ENCODE results near the gene PRAF2.

Gene PRAF2

DNA sequence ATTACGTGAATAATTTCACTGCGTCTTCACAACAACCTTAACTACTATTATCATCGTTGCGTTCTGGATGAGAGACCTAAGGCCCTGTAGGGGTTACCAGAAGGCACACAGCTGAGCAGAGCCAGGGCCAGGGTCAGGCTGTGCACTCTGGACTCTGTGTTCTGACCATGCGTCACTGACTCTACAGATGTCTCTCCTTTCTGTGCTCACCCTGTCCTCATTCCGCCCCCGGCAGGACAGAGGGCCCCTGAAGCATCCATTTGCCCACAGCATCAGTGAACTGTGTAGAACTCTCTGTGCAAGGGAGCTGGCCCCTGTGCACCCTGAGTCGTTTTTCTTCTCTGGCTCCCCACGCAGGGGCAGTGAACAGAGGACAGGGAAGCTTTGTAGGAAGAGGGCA lies 28.4 kb upstream of the PRAF2 start:
- Histone ChIP-seq H3K9ac (ENCODE audit: low read length) (no peak overlapping the region), H3K79me2 (ENCODE audit: low read length) (peaks cover 6% of the 10 kb centered on the region), H3K36me3 (replicated peaks; ENCODE audit: low read depth, low read length) (no peaks in the 10 kb centered on the region), H3K4me2 (ENCODE audit: low read length) (peak overlapping the region; percentile 98; the same call in 1 of the 2 replicates), H3K4me1 (ENCODE audit: low read length) (peaks cover 3% of the 10 kb centered on the region; the same call in 1 of the 2 replicates), H4K20me1 (ENCODE audit: insufficient read depth, low read length) (no peaks in the 10 kb centered on the region), H2AFZ (ENCODE audit: low read depth, low read length) (no peak overlapping the region), H3K27ac (ENCODE audit: low read length) (no peak overlapping the region), H3K9me3 (ENCODE audit: insufficient read depth, low read length) (no peaks in the 10 kb centered on the region), H3K27me3 (ENCODE audit: low read depth, low read length) (no peaks in the 10 kb centered on the region), H3K4me3 (ENCODE audit: low read length) (peak overlapping the region; percentile 94; the same call in 1 of the 2 replicates)
- TF ChIP-seq EZH2phosphoT487 (IDR thresholded peaks at IDR 0.05; ENCODE audit: low read depth), result no peak
- TF ChIP-seq, protein P1, sequence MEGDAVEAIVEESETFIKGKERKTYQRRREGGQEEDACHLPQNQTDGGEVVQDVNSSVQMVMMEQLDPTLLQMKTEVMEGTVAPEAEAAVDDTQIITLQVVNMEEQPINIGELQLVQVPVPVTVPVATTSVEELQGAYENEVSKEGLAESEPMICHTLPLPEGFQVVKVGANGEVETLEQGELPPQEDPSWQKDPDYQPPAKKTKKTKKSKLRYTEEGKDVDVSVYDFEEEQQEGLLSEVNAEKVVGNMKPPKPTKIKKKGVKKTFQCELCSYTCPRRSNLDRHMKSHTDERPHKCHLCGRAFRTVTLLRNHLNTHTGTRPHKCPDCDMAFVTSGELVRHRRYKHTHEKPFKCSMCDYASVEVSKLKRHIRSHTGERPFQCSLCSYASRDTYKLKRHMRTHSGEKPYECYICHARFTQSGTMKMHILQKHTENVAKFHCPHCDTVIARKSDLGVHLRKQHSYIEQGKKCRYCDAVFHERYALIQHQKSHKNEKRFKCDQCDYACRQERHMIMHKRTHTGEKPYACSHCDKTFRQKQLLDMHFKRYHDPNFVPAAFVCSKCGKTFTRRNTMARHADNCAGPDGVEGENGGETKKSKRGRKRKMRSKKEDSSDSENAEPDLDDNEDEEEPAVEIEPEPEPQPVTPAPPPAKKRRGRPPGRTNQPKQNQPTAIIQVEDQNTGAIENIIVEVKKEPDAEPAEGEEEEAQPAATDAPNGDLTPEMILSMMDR (IDR thresholded peaks at IDR 0.05; ENCODE audit: low read depth, low read length), result no peak

DNA sequence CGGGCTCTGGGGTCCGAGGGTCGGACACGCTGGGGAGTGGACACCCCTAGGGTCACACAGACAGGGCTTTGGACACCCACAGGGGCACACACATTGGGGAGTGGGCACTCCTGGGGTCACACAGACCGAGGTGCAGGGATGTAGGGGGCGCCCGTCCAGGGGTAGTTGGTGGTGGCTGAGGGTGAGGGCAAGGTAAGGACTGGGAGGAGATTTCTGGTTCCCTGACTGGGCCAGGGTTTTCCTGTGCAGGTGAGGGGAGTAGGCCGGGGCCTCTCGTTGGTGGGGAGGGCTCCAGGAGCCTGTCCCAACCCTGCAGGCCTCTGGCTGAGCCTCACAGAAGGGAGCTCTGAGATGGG lies 27.8 kb upstream of the PRAF2 start:
- H2AFZ ChIP-seq (ENCODE audit: low read depth, low read length), result no peak overlapping the region
- TF ChIP-seq, protein P1 (IDR thresholded peaks at IDR 0.05; ENCODE audit: low read depth, low read length), result peak; percentile 30
- TF ChIP-seq EZH2phosphoT487 (IDR thresholded peaks at IDR 0.05; ENCODE audit: low read depth), result no peak
- H3K9ac ChIP-seq (ENCODE audit: low read length), result peak overlapping the region; percentile 88
- peaks cover 3% of the 10 kb centered on the region; the same call in 1 of the 2 replicates for H3K4me1 ChIP-seq (ENCODE audit: low read length)
- no peaks in the 10 kb centered on the region for H3K27me3 ChIP-seq (ENCODE audit: low read depth, low read length)
- peaks cover 6% of the 10 kb centered on the region for H3K79me2 ChIP-seq (ENCODE audit: low read length)
- H3K36me3 ChIP-seq (replicated peaks; ENCODE audit: low read depth, low read length), result no peaks in the 10 kb centered on the region
- peak overlapping the region; percentile 35 for H3K27ac ChIP-seq (ENCODE audit: low read length)
- H3K4me2 ChIP-seq (ENCODE audit: low read length), result peak overlapping the region; percentile 98
- H4K20me1 ChIP-seq (ENCODE audit: insufficient read depth, low read length), result no peaks in the 10 kb centered on the region
- peak overlapping the region; percentile 94 for H3K4me3 ChIP-seq (ENCODE audit: low read length)
- H3K9me3 ChIP-seq (ENCODE audit: insufficient read depth, low read length), result no peaks in the 10 kb centered on the region

DNA sequence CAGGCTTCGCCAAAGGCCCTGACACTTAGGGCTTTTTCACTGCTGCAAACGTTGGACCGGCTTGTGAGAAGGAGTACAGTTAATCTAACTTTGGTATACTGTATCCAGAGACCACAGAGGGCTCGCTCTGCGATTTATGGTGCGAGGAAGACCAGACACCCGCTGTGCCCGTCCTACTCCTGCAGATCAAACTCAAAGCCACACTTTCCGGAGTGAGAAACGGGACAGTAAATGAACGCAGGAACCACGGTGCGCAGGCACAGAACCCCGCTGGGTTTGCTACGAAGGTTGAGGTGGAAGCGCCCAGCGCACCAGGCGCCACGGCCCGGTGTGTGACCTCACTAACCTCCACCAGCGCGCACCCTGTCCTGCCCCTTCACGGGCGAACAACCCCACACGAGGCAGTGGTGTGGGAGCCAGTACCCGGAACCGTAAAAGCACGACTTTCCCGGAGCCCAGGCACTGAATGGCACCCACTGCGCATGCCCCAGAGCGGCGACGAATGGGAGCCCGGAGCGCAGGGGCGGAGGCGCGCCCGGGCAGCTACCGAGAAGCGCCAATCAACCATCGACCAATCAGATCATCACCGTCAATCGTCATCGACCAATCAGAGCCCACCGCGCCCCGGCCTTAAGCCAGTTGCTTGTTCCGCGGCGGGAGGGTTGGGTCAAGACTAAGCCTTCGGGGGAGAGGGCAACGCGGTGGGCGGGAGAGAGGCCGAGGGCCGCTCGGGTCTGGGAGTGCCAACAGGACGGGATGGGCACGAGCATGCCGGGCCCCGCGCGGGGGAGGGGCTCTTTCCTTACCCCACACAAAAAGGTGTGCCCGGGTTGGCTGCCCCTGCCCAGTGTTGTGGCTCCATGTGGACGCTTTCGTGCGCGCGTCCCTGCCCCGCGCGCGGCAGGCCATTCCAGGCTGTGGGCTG lies 27.2 kb upstream of the PRAF2 start:
- Histone ChIP-seq H3K27ac (ENCODE audit: low read length) (peak overlapping the region; percentile 60), H3K27me3 (ENCODE audit: low read depth, low read length) (no peaks in the 10 kb centered on the region), H4K20me1 (ENCODE audit: insufficient read depth, low read length) (no peaks in the 10 kb centered on the region), H3K36me3 (replicated peaks; ENCODE audit: low read depth, low read length) (no peaks in the 10 kb centered on the region), H3K79me2 (ENCODE audit: low read length) (peaks cover 6% of the 10 kb centered on the region), H3K4me3 (ENCODE audit: low read length) (peak overlapping the region; percentile 94), H3K9me3 (ENCODE audit: insufficient read depth, low read length) (no peaks in the 10 kb centered on the region), H3K4me1 (ENCODE audit: low read length) (peaks cover 3% of the 10 kb centered on the region; the same call in 1 of the 2 replicates), H2AFZ (ENCODE audit: low read depth, low read length) (peak overlapping the region; percentile 47; the same call in 1 of the 2 replicates), H3K4me2 (ENCODE audit: low read length) (peak overlapping the region; percentile 98), H3K9ac (ENCODE audit: low read length) (peak overlapping the region; percentile 88)
- TF ChIP-seq EZH2phosphoT487 (IDR thresholded peaks at IDR 0.05; ENCODE audit: low read depth), result no peak
- TF ChIP-seq, protein P1 (IDR thresholded peaks at IDR 0.05; ENCODE audit: low read depth, low read length), result no peak

DNA sequence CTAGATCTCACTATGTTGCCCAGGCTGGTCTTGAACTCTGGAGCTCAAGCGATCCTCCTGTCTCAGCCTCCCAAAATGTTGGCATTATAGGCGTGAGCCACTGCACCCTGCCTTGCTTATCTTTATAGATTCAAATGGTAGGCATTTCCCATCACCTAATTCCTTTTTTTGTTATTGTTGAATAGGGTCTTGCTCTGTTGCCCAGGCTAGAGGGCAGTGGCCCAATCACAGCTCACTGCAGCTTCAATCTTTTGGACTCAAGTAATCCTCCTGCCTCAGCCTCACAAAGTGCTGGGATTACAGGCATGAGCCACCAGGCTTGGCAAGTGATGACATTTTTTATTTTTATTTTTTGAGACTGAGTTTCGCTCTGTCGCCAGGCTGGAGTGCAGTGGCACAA lies 22.6 kb upstream of the PRAF2 start:
- H3K4me2 ChIP-seq (ENCODE audit: low read length), result no peak overlapping the region
- no peak overlapping the region for H3K4me3 ChIP-seq (ENCODE audit: low read length)
- H3K9ac ChIP-seq (ENCODE audit: low read length), result no peak overlapping the region
- TF ChIP-seq, protein P1 (IDR thresholded peaks at IDR 0.05; ENCODE audit: low read depth, low read length), result no peak
- TF ChIP-seq EZH2phosphoT487 (IDR thresholded peaks at IDR 0.05; ENCODE audit: low read depth), result no peak
- H3K9me3 ChIP-seq (ENCODE audit: insufficient read depth, low read length), result no peaks in the 10 kb centered on the region
- no peak overlapping the region for H2AFZ ChIP-seq (ENCODE audit: low read depth, low read length)
- H3K79me2 ChIP-seq (ENCODE audit: low read length), result peaks cover 6% of the 10 kb centered on the region
- no peaks in the 10 kb centered on the region for H3K27me3 ChIP-seq (ENCODE audit: low read depth, low read length)
- no peaks in the 10 kb centered on the region; the same call in 1 of the 2 replicates for H3K4me1 ChIP-seq (ENCODE audit: low read length)
- H3K36me3 ChIP-seq (replicated peaks; ENCODE audit: low read depth, low read length), result no peaks in the 10 kb centered on the region
- H4K20me1 ChIP-seq (ENCODE audit: insufficient read depth, low read length), result no peaks in the 10 kb centered on the region
- H3K27ac ChIP-seq (ENCODE audit: low read length), result no peak overlapping the region

All from OCI-LY3 (cell line).